ENCODE measurements around the gene MAST4. TPM values are rescaled to one million over a fixed set of nuclear protein-coding genes. Genes with fewer than 3 reads are reported as not detected.
A peak's percentile ranks its signal among the peaks of the same experiment; 100 is the strongest.

Gene MAST4
- total and polyA plus RNA-seq, 2 of the 8 experiments (the other 6 are each of a cell fraction or from before 2014, with no cell fraction given), result 1.5 to 2.6 TPM

DNA sequence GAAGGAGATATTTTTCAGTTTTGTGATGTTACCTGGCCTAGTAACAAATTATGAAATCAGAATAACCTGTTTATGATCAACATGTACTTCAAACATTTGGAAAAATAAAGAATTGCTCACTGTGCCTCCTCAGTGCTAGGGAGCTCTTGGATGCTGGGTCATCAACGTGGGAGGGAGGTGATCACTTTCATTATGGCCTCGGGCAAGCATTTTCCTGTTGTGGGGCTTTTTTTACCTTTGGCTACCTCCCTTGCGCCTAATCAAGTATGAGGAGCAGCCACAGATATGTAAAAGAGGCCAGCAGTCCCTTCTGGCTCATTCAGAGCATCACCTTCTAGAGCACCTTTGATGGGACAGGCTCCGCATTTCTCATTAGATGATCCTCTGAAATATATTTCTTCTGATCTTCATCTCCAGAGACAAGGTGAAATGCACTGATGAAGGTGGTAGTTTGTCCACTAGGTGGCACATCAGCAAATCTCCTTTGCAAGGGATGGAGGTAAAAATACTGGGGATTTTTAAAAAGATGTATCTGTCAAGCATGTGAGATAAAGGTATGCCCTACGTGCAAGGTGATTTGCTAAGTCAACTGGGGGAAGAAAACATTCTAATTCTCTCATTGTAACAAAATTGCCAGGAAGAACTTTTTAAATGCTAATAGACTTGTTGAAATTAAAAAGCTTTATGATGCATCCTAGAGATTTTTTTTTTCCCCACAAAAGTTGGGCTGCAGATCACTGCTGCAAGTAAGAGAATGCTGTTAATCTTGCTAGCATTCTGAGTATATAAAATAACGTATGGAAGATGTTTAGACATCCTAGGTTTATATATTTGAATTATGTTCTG is 218.2 kb downstream of the MAST4 start (continued):
- no peak for TF ChIP-seq ASH2L (IDR thresholded peaks at IDR 0.05; ENCODE audit: low read length)
- TF ChIP-seq, protein P1, sequence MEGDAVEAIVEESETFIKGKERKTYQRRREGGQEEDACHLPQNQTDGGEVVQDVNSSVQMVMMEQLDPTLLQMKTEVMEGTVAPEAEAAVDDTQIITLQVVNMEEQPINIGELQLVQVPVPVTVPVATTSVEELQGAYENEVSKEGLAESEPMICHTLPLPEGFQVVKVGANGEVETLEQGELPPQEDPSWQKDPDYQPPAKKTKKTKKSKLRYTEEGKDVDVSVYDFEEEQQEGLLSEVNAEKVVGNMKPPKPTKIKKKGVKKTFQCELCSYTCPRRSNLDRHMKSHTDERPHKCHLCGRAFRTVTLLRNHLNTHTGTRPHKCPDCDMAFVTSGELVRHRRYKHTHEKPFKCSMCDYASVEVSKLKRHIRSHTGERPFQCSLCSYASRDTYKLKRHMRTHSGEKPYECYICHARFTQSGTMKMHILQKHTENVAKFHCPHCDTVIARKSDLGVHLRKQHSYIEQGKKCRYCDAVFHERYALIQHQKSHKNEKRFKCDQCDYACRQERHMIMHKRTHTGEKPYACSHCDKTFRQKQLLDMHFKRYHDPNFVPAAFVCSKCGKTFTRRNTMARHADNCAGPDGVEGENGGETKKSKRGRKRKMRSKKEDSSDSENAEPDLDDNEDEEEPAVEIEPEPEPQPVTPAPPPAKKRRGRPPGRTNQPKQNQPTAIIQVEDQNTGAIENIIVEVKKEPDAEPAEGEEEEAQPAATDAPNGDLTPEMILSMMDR (IDR thresholded peaks at IDR 0.05; ENCODE audit: control extremely low read depth in 1 of 3, insufficient read depth in 1 of 3, low read depth in 1 of 3, low read length in 3 of 3), result peak in 2 of 3 experiments; percentile 50 to 69; a peak in 2 of 4 replicates
- TF ChIP-seq, protein P2, sequence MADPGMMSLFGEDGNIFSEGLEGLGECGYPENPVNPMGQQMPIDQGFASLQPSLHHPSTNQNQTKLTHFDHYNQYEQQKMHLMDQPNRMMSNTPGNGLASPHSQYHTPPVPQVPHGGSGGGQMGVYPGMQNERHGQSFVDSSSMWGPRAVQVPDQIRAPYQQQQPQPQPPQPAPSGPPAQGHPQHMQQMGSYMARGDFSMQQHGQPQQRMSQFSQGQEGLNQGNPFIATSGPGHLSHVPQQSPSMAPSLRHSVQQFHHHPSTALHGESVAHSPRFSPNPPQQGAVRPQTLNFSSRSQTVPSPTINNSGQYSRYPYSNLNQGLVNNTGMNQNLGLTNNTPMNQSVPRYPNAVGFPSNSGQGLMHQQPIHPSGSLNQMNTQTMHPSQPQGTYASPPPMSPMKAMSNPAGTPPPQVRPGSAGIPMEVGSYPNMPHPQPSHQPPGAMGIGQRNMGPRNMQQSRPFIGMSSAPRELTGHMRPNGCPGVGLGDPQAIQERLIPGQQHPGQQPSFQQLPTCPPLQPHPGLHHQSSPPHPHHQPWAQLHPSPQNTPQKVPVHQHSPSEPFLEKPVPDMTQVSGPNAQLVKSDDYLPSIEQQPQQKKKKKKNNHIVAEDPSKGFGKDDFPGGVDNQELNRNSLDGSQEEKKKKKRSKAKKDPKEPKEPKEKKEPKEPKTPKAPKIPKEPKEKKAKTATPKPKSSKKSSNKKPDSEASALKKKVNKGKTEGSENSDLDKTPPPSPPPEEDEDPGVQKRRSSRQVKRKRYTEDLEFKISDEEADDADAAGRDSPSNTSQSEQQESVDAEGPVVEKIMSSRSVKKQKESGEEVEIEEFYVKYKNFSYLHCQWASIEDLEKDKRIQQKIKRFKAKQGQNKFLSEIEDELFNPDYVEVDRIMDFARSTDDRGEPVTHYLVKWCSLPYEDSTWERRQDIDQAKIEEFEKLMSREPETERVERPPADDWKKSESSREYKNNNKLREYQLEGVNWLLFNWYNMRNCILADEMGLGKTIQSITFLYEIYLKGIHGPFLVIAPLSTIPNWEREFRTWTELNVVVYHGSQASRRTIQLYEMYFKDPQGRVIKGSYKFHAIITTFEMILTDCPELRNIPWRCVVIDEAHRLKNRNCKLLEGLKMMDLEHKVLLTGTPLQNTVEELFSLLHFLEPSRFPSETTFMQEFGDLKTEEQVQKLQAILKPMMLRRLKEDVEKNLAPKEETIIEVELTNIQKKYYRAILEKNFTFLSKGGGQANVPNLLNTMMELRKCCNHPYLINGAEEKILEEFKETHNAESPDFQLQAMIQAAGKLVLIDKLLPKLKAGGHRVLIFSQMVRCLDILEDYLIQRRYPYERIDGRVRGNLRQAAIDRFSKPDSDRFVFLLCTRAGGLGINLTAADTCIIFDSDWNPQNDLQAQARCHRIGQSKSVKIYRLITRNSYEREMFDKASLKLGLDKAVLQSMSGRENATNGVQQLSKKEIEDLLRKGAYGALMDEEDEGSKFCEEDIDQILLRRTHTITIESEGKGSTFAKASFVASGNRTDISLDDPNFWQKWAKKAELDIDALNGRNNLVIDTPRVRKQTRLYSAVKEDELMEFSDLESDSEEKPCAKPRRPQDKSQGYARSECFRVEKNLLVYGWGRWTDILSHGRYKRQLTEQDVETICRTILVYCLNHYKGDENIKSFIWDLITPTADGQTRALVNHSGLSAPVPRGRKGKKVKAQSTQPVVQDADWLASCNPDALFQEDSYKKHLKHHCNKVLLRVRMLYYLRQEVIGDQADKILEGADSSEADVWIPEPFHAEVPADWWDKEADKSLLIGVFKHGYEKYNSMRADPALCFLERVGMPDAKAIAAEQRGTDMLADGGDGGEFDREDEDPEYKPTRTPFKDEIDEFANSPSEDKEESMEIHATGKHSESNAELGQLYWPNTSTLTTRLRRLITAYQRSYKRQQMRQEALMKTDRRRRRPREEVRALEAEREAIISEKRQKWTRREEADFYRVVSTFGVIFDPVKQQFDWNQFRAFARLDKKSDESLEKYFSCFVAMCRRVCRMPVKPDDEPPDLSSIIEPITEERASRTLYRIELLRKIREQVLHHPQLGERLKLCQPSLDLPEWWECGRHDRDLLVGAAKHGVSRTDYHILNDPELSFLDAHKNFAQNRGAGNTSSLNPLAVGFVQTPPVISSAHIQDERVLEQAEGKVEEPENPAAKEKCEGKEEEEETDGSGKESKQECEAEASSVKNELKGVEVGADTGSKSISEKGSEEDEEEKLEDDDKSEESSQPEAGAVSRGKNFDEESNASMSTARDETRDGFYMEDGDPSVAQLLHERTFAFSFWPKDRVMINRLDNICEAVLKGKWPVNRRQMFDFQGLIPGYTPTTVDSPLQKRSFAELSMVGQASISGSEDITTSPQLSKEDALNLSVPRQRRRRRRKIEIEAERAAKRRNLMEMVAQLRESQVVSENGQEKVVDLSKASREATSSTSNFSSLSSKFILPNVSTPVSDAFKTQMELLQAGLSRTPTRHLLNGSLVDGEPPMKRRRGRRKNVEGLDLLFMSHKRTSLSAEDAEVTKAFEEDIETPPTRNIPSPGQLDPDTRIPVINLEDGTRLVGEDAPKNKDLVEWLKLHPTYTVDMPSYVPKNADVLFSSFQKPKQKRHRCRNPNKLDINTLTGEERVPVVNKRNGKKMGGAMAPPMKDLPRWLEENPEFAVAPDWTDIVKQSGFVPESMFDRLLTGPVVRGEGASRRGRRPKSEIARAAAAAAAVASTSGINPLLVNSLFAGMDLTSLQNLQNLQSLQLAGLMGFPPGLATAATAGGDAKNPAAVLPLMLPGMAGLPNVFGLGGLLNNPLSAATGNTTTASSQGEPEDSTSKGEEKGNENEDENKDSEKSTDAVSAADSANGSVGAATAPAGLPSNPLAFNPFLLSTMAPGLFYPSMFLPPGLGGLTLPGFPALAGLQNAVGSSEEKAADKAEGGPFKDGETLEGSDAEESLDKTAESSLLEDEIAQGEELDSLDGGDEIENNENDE (IDR thresholded peaks at IDR 0.05; ENCODE audit: insufficient replicate concordance, low read length), result peak; percentile 37
- no peak for TF ChIP-seq BACH1 (IDR thresholded peaks at IDR 0.05; ENCODE audit: low read length)

Measured in H1 (cell line).